ENCODE results near the gene KIF26B.

DNA sequence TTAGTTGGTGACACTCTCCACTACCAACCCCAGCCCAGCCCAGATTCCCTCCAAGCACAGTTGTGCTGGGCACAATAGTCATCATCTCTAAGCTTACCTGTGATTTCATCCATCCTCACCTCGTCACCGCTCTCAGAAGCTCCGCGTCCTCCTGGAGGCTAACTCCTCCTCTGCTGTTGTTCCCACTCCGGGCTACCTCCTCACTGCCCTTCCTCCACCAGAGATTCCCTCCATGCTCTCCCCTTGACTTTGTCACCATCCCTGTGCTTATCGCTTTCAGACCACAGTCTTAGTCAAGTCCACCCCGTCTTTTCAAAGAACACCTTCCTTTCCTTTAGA, 47.0 kb upstream of the KIF26B start:
- TF ChIP-seq, protein P1, sequence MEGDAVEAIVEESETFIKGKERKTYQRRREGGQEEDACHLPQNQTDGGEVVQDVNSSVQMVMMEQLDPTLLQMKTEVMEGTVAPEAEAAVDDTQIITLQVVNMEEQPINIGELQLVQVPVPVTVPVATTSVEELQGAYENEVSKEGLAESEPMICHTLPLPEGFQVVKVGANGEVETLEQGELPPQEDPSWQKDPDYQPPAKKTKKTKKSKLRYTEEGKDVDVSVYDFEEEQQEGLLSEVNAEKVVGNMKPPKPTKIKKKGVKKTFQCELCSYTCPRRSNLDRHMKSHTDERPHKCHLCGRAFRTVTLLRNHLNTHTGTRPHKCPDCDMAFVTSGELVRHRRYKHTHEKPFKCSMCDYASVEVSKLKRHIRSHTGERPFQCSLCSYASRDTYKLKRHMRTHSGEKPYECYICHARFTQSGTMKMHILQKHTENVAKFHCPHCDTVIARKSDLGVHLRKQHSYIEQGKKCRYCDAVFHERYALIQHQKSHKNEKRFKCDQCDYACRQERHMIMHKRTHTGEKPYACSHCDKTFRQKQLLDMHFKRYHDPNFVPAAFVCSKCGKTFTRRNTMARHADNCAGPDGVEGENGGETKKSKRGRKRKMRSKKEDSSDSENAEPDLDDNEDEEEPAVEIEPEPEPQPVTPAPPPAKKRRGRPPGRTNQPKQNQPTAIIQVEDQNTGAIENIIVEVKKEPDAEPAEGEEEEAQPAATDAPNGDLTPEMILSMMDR (IDR thresholded peaks at IDR 0.05), result no peak
- TF ChIP-seq POLR2AphosphoS5 (IDR thresholded peaks at IDR 0.05), result no peak

All from stomach (tissue), 4 donors.